ENCODE results near the gene CDC14B.

CDC14B gene

GRCh38 chr9:96638606-96639364 is 19.1 kb upstream of the CDC14B start:
- no peak for TF ChIP-seq TAF1 (IDR thresholded peaks at IDR 0.05; ENCODE audit: low read depth)
- no peak for TF ChIP-seq EGR1 (IDR thresholded peaks at IDR 0.05)
- TF ChIP-seq, protein P1, sequence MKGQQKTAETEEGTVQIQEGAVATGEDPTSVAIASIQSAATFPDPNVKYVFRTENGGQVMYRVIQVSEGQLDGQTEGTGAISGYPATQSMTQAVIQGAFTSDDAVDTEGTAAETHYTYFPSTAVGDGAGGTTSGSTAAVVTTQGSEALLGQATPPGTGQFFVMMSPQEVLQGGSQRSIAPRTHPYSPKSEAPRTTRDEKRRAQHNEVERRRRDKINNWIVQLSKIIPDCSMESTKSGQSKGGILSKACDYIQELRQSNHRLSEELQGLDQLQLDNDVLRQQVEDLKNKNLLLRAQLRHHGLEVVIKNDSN (IDR thresholded peaks at IDR 0.05), result no peak
- no peak for TF ChIP-seq EP300 (IDR thresholded peaks at IDR 0.05; ENCODE audit: borderline replicate concordance)
- no peak for TF ChIP-seq REST (IDR thresholded peaks at IDR 0.05; ENCODE audit: low read depth)
- no peak for TF ChIP-seq YY1 (IDR thresholded peaks at IDR 0.05; ENCODE audit: low read depth)
- no peak for TF ChIP-seq FOXM1 (IDR thresholded peaks at IDR 0.05; ENCODE audit: borderline replicate concordance, low read depth)
- no peak for TF ChIP-seq NFIC (IDR thresholded peaks at IDR 0.05)
- TF ChIP-seq ZBTB7A (IDR thresholded peaks at IDR 0.05; ENCODE audit: low read depth), result no peak
- TF ChIP-seq RAD21 (IDR thresholded peaks at IDR 0.05; ENCODE audit: low read depth), result no peak
- no peak for TF ChIP-seq CEBPB (IDR thresholded peaks at IDR 0.05)
- no peak for TF ChIP-seq TCF12 (IDR thresholded peaks at IDR 0.05; ENCODE audit: low read depth)
- no peak for TF ChIP-seq CREB1 (IDR thresholded peaks at IDR 0.05; ENCODE audit: low read depth)

DNA sequence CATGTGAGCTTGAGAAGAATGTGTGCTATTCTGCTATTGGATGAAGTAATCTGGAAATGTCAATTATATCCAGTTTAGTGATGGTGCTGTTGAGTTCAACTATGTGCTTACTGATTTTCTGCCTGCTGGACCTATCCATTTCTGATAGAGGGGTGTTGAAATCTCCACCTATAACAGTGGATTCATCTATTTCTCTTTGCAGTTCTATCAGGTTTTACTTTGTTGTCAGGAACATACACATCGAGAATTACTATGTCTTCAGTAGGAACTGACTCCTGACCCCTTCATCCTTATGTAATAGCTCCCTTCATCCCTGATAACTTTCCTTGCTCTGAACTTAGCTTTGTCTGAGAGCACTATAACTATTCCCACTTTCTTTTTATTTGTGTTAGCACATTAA is 16.7 kb upstream of the CDC14B start:
- TF ChIP-seq, protein P1 (IDR thresholded peaks at IDR 0.05), result no peak
- TF ChIP-seq ZBTB7A (IDR thresholded peaks at IDR 0.05; ENCODE audit: low read depth) (no peak), RAD21 (IDR thresholded peaks at IDR 0.05; ENCODE audit: low read depth) (no peak), TAF1 (IDR thresholded peaks at IDR 0.05; ENCODE audit: low read depth) (no peak), EP300 (IDR thresholded peaks at IDR 0.05; ENCODE audit: borderline replicate concordance) (no peak), YY1 (IDR thresholded peaks at IDR 0.05; ENCODE audit: low read depth) (no peak), FOXM1 (IDR thresholded peaks at IDR 0.05; ENCODE audit: borderline replicate concordance, low read depth) (no peak), EGR1 (IDR thresholded peaks at IDR 0.05) (no peak), NFIC (IDR thresholded peaks at IDR 0.05) (no peak), TCF12 (IDR thresholded peaks at IDR 0.05; ENCODE audit: low read depth) (no peak), CEBPB (IDR thresholded peaks at IDR 0.05) (no peak)

DNA sequence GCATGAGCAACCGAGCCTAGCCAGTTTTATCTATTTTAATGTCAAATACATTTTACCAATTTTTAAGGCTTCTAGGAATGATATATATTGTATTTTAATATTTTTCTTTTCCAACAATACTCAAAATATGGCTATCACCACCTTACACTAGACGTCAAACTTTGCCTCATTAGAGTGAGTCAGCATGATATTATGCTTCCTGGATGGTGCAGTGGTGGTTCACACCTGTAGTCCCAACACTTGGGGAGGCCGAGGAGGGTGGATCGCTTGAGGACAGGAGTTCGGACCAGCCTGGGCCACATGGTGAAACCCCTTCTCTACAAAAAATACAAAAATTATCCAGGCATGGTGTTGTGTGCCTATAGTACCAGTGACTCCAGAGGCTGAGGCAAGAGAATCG is 7.3 kb upstream of the CDC14B start:
- TF ChIP-seq ZBTB7A (IDR thresholded peaks at IDR 0.05; ENCODE audit: low read depth) (no peak), CREB1 (IDR thresholded peaks at IDR 0.05; ENCODE audit: low read depth) (no peak), RAD21 (IDR thresholded peaks at IDR 0.05; ENCODE audit: low read depth) (no peak), CEBPB (IDR thresholded peaks at IDR 0.05) (no peak), NFIC (IDR thresholded peaks at IDR 0.05) (no peak), TEAD4 (IDR thresholded peaks at IDR 0.05) (no peak)

- TF ChIP-seq YY1 (IDR thresholded peaks at IDR 0.05; ENCODE audit: low read depth), result no peak
- TF ChIP-seq, protein P2, sequence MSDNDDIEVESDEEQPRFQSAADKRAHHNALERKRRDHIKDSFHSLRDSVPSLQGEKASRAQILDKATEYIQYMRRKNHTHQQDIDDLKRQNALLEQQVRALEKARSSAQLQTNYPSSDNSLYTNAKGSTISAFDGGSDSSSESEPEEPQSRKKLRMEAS (IDR thresholded peaks at IDR 0.05), result no peak
- no peak for TF ChIP-seq TEAD4 (IDR thresholded peaks at IDR 0.05)
- no peak for TF ChIP-seq REST (IDR thresholded peaks at IDR 0.05; ENCODE audit: low read depth)
- TF ChIP-seq FOXM1 (IDR thresholded peaks at IDR 0.05; ENCODE audit: borderline replicate concordance, low read depth), result no peak
- no peak for TF ChIP-seq TCF12 (IDR thresholded peaks at IDR 0.05; ENCODE audit: low read depth)
- TF ChIP-seq, protein P1 (IDR thresholded peaks at IDR 0.05), result no peak
- TF ChIP-seq EP300 (IDR thresholded peaks at IDR 0.05; ENCODE audit: borderline replicate concordance), result no peak
- no peak for TF ChIP-seq CEBPB (IDR thresholded peaks at IDR 0.05)
Observed at GRCh38 chr9:96621618-96622017, 2.0 kb upstream of the CDC14B start.

- TF ChIP-seq, protein P1 (IDR thresholded peaks at IDR 0.05), result no peak
- TF ChIP-seq CREB1 (IDR thresholded peaks at IDR 0.05; ENCODE audit: low read depth) (no peak), RAD21 (IDR thresholded peaks at IDR 0.05; ENCODE audit: low read depth) (no peak), REST (IDR thresholded peaks at IDR 0.05; ENCODE audit: low read depth) (no peak), EGR1 (IDR thresholded peaks at IDR 0.05) (no peak), TEAD4 (IDR thresholded peaks at IDR 0.05) (no peak), TAF1 (IDR thresholded peaks at IDR 0.05; ENCODE audit: low read depth) (no peak), YY1 (IDR thresholded peaks at IDR 0.05; ENCODE audit: low read depth) (no peak), NFIC (IDR thresholded peaks at IDR 0.05) (no peak), FOXM1 (IDR thresholded peaks at IDR 0.05; ENCODE audit: borderline replicate concordance, low read depth) (no peak)
- TF ChIP-seq, protein P2 (IDR thresholded peaks at IDR 0.05), result no peak
Observed at GRCh38 chr9:96620832-96621269, 1.2 kb upstream of the CDC14B start.
